Stimulated activated CD8-positive, alpha-beta memory T cell treated with anti-CD3 and anti-CD28 coated beads, Interleukin-7, amount 100 ng/mL, for 48 hours (primary cell): ENCODE data around the gene VEGFB.
"Not testable (repeated sequence)": the region's sequence is repeated elsewhere in the genome, so short reads cannot be mapped to it uniquely, and the experiment has no call there.

Experiments
- DNase-seq, 2 donors: peaks; one replicate each; pipeline ENCODE4 v3.0.0-alpha.2; 2020; ENCODE audit warnings: low read depth in 1 of 2; ENCODE audit errors: extremely low read depth in 1 of 2

The VEGFB gene

DNA sequence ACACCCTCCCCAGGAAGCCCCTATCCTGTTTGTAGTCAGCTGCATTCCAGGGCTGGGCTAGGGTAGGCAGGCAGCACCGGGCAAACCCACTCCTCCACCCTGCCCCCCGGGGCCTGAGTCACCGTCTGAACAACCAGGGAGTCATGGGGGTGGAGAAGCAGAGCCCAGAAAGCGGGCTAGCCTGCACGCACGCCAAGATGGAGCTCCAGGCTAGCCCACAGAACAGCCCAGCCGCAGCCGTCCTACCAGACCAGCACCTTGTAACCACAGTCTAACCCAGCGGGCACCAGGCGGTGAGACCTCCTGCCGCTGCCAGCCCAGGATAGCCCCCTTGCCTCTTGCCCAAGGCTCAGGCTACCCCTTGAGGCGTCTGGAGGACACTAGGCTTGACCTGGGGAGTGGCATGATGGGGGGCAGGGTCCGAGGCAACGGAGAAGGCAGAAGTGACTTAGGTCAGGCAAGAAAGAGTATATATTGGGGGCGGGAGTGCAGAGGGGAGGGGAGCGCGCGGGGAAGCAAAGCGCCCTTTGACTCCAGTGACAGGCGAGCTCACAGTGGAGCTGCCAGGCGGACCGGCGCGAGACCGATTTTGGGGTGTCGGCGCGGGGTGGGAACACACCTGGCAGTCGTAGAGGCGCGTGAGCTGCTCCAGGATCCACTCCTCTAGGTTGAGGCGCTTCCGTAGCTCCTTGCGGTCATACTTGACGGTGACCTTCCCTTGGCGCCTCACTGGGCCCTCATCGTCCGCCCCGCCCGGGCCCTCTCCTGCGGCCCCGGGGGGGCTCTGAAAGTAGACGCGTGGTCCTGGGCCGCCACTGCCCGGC is 11.6 kb downstream of the VEGFB start:
- peak in 1 of 2 donors; percentile 78 for DNase-seq

DNA sequence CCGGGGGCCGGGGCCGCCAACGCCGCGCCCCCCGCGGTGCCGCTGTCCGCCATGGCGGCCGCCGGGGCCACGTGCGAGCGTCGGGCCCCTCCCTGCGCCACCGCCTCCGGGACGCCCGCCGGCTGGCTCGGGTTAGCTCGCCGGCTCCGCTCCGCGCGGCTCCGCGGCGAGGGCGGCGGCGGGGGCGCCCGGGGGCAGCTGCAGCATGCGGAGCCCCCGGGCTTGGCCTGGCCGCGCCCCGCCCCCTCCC is 12.2 kb downstream of the VEGFB start:
- not testable (repeated sequence) for DNase-seq

DNA sequence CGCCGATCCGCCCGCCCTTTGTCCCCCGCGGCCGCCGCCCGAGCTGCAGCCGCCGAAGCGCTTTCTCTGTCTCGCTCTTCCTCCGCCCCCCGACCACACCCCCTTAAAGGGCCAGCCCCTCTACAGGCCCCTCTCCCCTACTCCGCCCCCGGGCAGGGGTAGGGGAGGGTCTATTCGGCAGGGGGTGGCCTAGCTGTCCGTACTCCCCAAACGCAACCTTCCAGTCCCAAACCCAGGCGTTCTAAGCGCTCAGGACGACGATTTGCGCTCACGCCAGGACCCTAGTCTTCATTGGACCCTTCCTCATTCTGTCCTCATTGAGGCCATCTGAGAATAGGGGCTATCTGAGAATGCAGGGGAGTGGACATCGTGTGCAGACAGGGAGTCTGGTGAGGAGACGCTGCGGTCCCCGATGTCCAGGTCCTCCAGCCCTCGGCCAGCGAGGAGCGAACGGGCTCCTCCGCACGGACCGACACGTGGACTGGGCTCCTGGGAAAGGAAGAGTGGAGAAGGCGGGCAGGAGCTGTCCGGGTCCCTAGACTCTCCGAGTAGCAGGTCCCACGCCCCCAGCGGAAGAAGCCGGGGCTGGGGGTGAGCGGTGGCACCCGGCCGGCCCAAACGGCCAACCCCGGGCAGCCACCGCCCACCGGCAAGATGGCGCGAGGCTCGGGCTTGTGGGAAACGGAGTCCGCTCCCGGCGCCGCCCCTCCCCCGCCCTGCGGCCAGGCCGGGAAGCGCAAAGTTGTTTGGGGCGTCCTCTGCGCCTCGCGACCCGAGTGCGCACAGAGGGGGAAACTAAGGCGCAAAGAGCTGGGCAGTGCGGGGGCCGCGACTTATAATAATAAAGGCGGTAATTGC is 12.7 kb downstream of the VEGFB start, which contains the start of gene PPP1R14B:
Gene PPP1R14B, minus strand, starts transcription at position 73 of the 858 bp plus-strand sequence. CDS start 270 bp downstream, outside the sequence.
- DNase-seq, result peak in 1 of 2 donors; percentile 78

DNA sequence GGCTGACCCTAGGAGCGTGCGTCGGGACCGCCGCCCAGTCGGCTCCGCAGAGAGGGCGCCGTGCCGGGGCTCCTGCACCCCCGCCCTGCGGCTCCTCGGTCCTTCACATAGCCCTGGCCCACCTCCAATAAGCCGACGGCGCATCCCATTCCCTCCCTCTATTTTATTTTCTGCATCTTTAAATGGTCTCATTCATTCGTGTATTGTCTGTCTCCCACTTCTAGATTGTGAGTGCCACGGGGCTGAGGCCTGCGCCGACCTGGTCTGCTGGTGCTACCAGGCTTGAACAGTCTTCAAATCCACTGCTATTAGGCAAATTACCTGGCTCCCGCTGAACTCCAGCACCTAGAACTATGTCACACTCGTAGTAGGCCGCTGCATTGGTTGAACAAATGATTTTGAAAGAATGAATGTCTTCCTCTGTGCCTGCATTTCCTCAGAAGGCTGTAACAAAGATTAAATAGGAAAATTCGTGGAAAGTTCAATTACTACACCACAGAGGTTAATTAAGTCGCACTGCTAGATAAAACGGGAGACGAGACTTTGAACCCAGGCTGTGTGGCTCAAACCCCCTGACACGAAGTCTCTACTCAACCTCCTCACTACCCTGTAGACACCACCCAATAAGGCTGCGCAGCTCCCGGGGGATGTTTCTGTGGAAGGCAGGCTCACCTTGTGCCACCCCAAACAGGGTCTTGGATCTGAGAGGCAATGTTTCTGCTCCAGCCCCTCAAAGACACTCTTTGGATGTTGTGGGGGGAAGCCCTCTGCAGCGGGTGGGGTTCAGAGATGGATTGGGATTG is 13.5 kb downstream of the VEGFB start:
- DNase-seq, result no peak

DNA sequence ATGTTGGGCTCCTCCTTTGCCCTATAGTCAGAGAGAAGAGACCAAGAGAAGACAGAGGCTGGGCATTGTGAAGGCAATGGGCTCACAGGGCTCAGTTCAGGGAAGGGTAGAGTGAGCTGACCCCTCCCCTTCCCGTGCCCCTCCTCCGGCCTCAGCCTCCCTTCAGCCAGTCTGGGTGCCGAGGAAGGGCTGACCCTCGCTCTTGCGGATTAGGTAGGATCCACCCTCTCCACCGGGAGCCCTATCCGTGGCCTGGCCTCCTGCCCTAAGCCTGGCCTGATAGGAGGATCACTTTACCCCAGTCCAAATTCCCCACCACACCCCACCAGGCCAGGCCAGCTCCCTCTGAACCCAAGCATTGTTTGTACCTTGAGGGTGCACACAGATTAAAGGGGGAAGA is 14.2 kb downstream of the VEGFB start:
- no peak for DNase-seq

DNA sequence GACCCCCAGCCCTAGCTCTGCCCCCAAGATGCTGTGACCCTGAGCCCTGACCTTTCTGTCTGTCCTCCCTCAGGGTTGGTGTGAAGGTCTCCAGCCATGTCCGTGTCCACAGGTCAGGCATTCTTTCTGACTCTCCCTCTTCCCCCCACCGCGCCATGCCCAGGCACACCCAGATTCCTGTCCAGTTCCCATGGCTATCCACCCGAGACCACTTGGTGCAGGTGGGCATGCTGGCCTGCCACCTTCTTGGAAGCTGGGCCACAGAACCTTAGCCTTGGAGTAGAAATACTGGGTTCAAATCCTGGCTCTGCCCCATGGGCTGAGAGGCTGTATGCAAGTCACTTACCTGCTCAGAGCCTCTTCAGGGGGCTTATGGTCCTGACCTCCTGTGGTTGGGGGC is 14.7 kb downstream of the VEGFB start:
- DNase-seq, result no peak

DNA sequence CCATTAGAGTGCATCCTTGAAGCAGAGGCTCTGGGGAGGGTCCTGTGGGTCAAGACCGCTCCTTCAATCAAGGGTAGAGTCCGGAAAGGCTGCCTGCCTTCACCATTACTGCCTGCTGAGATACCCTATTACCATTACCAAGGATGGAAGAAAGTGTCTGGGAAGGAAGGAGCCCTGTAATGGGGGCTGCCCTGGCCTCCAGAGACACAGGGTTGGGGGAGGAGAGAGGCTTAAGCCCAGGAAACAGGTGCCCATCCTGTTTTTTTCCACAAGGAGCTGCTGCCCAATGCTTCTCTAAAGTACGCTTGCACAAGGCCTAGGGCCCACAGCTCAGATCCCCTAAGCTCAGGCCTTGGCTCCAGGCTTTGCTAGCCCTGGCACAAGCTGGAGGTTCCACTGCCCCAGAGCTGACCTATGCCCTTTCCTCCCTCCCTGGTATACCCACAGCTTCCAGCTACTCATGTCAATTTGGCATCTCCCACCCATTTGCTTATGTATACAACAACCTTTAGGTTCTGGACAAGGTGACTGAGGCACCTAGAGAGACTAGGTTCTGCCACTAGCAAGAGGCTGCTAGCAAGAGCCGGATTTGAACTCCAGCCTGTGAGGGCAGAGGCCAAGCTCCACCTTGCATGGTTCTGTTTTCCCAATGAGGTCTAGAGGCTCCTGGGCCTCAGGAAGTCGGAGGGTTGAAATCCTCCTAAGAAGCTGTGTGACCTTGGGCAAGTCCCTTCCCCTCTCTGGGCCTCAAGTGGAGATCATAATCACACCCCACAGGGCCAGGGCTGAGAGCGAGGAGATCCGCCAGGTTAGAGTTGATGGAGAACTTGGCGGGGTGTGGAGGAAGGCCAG is 15.4 kb downstream of the VEGFB start:
- no peak for DNase-seq

DNA sequence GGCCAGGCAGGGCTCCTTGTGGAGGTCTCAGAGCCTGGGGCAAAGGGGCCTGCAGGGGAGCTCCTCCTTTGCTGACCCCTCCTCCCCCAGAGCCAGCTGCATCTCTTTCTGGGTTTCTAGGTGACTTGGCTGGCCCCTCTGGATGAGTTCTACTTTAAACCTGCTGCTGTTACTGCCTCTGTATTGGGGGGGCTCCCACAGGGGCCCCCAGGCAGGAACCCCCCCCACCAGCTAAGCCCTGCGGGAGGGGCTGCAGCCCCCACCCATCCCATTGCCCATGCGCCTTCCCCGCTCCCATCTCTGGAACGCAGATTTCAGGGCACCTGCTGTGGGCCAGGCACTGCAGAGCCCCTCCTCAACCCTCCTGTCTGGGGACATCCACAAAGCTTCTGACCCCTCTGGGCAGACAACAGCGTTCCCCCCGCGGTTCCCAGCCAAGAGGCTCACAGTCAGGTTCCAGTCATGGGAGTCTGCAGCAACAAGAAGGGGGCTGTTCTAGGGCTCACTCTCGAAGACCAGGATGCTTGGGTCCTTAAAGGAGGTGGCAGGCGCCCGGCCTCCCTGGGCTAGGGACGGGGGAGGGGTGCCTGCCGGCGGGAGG is 16.1 kb downstream of the VEGFB start:
- no peak for DNase-seq

DNA sequence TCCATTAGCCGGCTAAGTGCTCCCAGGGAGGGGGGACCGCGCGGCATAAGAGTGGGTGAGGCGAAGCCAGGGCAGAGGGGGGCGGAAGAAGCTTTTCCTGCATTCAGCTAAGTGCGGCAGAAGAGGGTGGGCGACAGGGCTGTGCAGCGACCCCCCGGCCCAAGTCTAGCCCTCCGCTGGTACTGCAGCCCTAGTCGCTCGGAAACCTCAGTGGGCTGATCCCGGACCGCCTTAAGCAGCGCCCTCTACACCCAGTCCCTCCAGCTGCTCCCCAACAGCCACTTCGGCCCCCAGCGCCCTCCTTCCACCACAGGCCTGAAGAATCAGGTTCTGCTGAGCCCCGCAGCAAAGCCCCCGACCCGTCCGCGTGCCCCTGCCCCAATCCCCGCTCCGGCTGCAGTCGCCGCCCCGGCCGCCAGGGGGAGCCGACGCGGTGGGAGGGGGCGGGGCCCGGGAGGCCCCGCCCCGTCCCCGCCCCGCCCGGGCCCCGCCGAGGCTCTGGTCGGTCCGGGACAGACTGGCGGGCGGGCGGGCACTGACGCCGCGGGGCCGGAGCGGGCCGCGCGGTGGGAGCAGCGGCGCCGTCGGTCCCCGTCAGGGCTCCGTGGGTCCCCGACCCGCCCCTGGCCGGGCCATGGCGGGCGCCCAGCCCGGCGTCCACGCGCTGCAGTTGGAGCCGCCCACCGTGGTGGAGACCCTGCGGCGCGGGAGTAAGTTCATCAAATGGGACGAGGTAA is 16.8 kb downstream of the VEGFB start, which contains the start of gene PLCB3:
Gene PLCB3, plus strand, starts transcription at position 515 of the 737 bp plus-strand sequence. Its CDS starts 120 bp downstream, at position 635.
- DNase-seq, result no peak

DNA sequence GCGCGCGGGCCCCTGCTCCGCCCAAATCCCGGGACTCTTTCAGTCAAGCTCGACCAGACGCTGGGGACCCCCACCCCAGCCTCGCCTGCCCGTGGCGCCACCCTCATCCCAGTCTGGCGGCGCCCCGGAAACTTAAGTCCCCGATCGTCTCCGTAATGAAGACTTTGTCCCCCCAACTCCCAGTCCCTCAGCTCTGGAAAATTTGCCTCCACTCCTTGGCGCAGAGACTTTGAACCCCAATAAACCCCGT is 17.3 kb downstream of the VEGFB start:
- no peak for DNase-seq

DNA sequence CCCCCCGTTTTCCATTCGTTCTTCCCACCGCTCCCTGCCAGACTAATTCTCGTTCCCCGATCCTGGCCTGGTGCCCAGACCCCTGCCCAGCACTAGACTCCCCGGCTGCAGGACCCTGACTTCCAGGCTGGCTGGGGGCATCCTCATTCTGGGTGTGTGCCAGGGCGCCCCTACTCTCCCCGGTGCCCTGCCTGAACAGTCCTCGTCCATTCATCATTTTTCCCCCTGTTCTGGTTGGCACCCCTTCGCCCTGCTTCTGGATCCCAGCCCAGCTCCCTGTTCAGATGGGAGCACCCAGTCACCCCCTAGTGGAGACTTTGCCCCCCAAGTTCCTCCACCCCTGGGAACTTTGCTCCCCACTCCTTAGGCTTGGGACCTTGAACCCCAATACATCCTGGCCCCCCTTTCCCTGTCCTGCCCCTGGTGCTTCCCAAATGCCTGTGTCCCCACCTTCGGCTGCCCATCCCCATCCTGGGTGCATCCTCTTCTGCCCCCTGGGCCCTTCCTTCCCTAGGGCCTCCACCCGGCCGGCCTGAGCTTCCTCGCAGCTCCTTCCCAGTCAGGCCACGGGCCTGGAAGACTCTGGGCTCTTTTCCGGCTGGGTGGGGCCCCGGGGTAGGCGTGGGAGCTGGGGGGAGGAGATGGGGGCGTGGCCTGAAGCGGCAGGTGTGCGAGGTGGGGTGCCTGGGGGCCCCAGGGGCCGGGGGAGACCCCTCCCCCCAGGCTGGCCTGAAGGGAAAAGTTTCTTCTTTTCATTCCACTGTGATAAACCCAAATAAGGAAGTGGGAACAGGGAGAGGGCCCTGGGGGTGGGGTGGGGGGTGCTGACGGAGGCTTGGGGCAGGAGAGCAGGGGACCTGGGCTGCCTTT is 17.9 kb downstream of the VEGFB start:
- DNase-seq, result no peak

DNA sequence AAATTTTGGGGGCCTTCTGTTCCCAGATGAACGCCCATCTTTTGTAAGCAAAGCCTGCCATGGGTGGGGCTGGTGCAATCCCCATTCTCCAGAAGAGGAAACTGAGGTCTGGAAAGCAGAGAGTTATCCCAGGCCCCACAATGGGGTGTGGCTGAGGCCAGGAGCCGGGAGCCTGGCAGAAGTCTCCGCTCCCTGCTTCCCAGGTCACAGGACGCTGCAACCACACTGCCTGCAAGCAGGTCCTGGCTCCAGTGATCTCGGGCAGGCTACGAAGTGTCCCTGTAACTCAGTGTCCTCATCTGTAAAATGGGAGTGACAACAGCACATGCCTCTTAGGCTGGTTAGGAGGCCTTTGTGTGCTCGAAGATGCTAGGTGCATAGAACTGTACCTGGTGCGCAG is 18.7 kb downstream of the VEGFB start:
- no peak for DNase-seq

DNA sequence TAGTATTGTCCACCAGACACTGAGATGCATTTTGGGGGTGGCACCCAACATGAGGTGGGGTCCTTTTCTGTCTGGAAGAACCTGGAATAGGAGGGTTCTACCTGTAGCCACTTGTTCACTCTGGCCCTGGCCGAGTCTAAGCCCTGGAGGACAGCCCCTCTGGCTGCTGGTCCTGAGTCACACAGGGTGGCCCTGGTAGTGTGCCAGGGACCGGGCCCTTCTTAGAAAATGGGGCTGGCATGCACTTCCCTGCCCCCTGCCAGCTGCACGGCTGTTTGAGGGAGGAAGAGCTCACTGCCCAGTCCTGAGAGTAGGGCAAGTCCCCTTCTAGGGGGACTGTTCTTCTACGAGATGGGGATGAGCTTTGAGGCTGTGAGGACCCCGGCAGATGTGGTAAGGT is 19.1 kb downstream of the VEGFB start:
- no peak for DNase-seq

DNA sequence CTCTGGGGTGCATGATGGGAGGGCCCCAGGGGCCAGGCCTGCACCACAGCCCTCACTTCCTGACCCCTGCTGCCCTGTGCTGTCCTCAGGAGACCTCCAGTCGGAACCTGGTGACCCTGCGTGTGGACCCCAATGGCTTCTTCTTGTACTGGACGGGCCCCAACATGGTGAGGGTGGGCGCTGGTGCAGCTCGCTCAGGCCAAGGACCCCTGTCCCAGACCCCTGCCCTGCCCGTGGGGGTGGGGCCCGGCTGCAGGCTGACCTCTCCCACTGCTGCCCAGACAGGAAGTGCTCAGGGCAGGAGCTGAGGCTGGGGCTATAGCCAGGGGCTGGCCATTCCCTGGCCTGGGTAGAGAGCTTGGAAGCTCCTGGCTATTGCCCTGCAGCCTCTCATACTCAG is 19.9 kb downstream of the VEGFB start:
- no peak for DNase-seq

DNA sequence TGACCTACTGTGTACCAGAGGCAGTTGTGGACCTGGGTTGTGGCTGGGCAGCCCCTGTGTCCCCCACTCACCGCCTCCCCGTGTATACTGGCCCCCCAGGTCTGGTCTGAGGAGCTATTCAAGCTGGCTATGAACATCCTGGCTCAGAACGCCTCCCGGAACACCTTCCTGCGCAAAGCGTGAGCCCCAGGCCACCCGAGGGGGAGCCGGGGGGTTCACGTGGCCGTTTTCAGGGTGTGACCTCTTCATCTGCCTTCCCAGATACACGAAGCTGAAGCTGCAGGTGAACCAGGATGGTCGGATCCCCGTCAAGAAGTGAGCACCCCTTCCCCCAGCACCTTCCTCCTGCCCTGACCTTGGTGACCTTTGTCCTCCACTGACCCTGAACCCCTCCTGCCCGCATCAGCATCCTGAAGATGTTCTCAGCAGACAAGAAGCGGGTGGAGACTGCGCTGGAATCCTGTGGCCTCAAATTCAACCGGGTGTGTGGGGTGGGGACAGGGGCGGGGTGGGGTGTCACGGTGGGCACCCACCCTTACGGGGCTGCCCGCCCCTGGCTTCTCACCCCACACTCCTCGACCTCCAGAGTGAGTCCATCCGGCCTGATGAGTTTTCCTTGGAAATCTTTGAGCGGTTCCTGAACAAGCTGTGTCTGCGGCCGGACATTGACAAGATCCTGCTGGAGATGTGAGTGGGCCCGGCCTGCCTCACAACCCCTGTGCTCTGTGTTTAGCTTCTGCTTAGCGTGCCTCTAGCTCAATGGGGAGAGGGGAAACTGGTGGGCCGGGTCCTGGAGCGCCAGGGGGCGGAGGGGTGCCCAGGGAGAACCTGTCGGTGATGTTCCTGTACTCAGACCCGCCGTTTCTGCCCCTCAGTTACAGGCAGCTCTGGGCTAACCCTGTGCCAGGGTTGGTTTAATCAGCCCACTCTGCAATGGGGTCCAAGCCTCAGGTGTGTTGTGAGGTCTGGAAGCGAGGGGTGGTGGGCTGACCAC is 21.0 kb downstream of the VEGFB start:
- no peak for DNase-seq

DNA sequence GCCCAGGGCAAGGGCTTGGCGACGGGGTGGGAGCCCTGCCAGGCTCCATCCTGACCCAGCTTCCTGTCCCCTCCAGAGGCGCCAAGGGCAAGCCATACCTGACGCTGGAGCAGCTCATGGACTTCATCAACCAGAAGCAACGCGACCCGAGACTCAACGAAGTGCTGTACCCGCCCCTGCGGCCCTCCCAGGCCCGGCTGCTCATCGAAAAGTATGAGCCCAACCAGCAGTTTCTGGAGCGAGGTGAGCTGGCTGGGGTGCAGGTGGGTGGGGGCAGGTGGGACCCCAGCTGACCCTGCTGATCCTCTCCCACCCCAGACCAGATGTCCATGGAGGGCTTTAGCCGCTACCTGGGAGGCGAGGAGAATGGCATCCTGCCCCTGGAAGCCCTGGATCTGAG is 21.9 kb downstream of the VEGFB start:
- no peak for DNase-seq

DNA sequence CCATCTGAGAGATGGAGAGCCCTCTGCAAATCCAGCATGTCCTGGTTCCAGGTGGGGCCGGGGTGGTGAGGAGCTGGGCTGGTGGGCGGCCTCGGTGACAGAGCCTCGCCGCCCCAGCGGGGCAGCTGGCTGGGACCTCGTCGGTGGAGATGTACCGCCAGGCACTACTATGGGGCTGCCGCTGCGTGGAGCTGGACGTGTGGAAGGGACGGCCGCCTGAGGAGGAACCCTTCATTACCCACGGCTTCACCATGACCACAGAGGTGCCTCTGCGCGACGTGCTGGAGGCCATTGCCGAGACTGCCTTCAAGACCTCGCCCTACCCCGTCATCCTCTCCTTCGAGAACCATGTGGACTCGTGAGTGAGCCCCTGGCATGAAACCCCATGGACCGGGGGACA is 24.0 kb downstream of the VEGFB start:
- no peak for DNase-seq
